GM12874 (cell line): ENCODE results near the gene PFKFB3.

ENCODE experiments used
- TF ChIP-seq, protein P1 (sequence below): IDR thresholded peaks from 2 replicates; pipeline ENCODE4 v1.5.1; 2011; ENCODE audit warnings: low read depth, mild to moderate bottlenecking, control low read depth, low read length, moderate library complexity; ENCODE audit not compliant: insufficient read depth

PFKFB3 gene

DNA sequence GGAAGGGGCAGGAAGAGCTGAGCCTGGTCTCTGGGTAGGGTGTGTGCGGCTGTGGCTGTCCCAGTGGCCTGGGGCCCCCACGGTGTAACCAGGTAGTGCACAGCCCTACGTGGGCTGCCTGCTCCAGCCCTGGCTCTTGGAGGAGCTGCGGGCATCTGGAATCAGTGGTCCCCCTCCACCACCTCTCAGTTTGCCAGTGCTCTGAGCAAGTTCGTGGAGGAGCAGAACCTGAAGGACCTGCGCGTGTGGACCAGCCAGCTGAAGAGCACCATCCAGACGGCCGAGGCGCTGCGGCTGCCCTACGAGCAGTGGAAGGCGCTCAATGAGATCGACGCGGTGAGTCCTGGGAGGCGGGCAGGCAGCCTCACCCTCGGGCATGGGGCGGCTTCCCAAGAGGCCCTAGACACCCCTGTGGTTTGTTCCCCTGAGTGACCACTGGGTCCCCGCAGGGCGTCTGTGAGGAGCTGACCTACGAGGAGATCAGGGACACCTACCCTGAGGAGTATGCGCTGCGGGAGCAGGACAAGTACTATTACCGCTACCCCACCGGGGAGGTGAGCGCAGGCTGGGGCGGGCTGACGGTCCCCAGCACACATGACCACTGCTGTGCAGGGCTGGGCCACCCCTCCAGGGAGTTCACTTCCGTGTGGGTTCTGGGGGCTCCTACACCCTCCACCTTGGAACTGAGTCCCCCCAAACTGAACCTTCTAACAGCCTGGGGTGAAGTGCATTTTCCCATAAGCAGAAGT, 18.6 kb downstream of the PFKFB3 start:
- TF ChIP-seq, protein P1, sequence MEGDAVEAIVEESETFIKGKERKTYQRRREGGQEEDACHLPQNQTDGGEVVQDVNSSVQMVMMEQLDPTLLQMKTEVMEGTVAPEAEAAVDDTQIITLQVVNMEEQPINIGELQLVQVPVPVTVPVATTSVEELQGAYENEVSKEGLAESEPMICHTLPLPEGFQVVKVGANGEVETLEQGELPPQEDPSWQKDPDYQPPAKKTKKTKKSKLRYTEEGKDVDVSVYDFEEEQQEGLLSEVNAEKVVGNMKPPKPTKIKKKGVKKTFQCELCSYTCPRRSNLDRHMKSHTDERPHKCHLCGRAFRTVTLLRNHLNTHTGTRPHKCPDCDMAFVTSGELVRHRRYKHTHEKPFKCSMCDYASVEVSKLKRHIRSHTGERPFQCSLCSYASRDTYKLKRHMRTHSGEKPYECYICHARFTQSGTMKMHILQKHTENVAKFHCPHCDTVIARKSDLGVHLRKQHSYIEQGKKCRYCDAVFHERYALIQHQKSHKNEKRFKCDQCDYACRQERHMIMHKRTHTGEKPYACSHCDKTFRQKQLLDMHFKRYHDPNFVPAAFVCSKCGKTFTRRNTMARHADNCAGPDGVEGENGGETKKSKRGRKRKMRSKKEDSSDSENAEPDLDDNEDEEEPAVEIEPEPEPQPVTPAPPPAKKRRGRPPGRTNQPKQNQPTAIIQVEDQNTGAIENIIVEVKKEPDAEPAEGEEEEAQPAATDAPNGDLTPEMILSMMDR, result no peak

DNA sequence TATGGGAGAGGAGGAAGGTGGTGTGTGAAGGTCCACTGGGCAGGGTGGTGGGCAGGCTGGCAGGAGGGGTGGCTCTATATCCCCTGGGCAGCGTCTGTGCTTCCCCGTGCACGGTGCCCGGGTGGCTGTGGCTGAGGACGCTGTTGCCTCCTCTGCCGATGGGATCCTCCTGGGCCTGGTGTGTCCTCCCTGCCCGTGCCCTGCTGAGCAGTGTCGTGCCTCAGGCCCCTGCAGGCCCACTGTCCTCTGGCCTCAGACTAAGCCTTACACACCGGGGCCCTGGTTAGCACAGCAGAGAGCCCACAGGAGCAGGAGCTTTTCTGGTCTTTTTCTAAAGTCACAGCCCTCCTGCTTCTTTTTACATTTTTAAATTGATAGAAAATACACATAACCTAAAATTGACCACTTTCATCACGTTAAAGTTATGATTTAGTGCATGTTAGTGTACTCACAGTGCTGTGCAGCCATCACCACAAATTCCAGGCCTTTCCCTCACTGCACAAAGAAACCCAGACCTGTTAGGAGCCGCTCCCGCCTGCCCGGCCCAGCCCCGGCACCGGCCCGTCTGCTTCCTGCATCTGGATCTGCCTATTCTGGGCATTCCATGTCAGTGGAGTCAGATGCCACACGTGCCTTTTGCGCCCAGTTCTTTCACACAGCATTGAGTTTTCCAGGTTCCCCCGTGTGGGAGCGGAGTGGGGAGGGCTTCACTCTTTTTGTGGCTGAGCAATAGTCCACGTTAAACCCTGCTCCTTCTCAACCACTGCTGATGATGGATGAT, 19.4 kb downstream of the PFKFB3 start:
- TF ChIP-seq, protein P1, result no peak

DNA sequence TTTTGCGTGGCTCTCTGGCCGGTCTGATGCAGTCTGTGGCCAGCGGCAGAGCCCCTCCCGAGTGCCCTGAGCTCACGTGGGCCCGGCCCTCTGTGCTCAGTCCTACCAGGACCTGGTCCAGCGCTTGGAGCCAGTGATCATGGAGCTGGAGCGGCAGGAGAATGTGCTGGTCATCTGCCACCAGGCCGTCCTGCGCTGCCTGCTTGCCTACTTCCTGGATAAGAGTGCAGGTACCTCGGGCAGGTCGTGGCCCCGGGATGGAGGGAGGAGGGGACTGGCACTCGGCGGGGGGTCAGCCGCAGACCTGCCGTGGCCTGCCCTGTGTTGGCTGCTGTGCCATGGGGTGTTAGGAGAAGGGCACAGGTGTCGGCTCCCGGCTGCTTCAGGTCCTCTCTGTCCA, 20.0 kb downstream of the PFKFB3 start:
- TF ChIP-seq, protein P1, result no peak

- TF ChIP-seq, protein P1, result no peak
Measured at GRCh38 chr10:6223981-6224380, 21.2 kb downstream of the PFKFB3 start.

- TF ChIP-seq, protein P1, result no peak
Measured at GRCh38 chr10:6224781-6225180, 22.0 kb downstream of the PFKFB3 start.

DNA sequence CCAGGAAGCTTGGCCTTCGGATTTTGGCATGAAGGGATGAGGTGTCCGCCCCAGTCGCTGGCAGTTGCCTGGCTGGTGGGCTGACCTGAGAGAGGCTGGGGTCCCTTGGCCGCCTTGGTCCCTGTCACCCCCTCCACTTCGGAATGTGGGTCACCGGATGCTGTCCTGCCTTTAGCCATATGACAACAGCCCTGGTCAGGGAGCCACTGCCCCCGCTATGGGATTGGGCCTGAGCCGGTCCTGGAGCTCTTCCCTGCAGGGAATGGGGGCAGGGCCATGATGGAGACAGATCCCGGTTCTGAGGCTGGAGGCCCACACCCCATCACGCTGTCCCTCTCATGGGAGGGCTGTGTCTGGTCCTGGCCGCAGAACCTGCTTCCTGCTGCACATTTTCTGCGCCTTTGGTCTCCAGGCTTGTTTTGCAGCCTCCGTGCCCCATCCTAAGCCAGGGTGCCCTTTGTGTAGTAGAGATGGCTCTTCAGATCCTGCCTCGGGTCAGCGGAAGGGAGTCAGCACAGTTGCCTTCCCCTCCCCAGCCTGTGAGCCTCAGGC, 22.6 kb downstream of the PFKFB3 start:
- TF ChIP-seq, protein P1, result no peak

DNA sequence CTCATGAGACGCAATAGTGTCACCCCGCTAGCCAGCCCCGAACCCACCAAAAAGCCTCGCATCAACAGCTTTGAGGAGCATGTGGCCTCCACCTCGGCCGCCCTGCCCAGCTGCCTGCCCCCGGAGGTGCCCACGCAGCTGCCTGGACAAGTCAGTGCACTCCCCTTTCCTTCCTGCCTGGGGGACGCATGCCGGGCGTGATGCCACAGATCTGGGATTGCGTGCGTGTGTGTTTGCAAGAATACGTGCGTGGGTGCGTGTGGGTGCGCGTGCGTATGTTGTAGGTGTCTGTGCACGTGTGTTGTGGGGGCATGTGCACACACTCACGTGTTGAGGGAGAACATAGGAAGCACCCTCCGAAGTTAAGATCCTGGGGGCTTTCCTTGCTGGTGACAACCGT, 23.5 kb downstream of the PFKFB3 start:
- TF ChIP-seq, protein P1, result no peak
